GM19239 (cell line): Measurements from ENCODE around the gene PEX26.
A peak's percentile ranks its signal among the peaks of the same experiment; 100 is the strongest.
"Not testable (repeated sequence)": the region's sequence is repeated elsewhere in the genome, so short reads cannot be mapped to it uniquely, and the experiment has no call there.

ENCODE experiments used
- DNase-seq: peaks from one replicate; pipeline ENCODE4 v3.0.0; 2011; ENCODE audit warnings: low spot score; ENCODE audit not compliant: insufficient read length
- FAIRE-seq: peaks from 2 replicates; lab custom pipeline; 2011; peaks lifted over from hg19 to GRCh38; lab: Jason Lieb, UNC

PEX26 gene

DNA sequence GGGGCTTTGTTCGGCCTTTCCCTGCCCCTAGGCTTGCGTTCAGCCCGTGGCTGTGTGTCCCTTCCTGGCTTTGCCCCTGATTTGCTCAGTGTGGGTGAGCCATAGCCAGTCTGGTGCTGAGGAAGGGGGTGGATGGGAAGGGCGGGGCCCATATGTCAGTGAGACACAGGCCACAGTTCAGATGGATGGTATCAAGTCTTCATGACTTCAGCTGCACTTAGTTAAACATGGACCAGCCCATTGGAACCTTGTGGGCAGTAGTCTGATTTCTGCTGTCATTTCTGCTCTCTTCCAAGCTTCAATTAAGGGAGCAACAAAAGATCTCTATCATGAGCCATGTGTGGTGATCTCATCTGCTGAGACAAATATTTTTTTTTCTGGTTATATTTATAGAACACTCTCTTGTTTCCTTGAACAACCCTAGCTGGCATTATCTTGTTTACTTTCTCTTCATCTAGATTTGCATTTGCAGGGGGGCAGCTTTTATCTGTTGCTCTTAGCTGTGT, 21.6 kb upstream of the PEX26 start:
- no peak for DNase-seq
- FAIRE-seq: no peak

DNA sequence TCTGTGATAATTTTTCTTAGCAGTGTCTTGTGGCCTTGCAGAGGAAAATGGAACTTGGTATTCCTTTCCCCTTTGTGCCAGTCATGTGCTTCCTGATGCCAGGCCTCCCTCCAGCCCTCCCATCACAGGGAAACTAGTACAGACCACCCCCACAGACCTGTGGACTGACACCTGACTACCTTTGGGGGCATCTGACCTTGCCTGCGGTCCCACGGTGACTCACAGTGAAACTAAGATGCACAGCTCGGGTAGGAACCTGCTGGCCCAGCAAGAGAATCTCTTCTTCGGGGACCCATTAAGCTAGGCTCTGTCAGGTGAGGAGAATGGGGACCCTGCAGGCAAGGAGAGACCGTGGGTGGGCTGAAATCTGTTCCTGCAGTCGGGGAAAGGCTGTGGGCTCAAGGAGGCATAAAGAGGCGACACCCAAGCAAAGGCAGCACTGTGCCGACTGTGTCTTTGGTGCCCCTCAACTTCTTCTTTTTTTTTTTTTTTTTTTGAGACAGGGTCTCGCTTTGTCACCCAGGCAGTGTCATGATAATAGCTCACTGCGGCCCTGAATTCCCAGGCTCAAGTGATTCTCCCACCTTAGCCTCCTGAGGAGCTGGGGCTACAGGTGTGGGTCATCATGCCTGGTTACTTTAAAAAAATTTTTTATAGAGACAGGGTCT, 20.8 kb upstream of the PEX26 start:
- DNase-seq (peak; percentile 70), FAIRE-seq (peak; percentile 35)

DNA sequence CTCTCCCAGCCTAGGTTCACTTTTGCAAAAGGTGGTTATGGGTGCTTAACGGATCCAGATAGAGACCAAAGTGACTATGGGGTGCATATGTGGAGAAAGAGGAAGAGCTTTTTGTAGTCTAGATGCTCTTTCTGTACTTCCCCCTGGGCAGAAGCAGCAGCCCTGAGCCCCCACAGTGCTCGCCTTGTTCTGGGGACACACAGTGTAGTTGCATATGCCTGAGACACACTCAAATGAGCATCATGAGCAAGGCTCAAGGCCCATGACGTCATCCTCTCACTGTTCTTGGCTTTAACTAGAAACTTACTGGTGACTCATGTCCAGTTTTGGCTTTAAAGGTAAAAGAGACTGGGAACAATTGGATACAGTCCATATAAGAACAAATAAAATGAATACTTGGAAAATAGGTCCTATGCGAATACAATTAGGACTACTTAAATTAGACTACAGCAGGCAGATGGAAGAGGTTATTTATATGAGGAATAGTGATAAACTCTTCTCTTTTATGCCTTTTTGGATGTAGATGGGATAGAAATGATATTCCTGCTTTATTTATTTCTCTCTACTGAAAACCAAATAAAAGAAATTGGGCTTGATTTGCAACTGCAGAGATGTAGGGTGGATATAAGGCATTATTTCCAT, 20.1 kb upstream of the PEX26 start:
- FAIRE-seq (peak; percentile 82), DNase-seq (no peak)

DNA sequence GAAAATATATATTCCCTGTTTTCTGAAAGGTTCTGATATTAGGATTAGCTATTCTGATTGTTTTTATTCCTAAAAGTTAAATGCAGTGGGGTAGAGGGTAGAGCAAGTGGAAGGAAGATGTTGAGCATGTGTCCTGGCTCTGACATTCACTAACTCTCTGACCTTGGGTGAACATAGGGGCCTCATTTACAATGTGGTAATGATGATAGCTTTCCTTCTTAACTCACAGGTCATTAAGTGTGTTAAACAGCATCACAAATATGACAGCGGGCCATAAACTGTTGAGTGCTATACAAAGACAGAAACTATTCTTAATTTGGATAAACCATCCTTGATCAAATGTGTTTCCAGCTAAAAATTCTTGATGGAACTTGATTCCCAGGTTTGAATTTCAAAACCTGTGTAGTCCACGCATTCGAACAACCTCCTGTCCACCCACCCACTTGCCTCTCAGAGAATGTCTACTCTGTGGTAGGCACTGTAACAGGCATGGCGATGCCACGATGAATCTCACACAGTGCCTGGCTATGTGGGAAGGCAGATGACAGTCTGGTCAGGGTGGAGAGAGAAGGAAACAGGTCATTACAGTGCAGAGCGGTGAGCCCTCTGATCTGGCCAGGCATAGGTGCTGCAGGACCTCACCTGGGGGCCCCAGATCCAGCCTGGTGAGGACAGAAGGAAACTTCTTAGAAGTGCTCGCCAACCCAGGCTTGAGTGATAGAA, 19.3 kb upstream of the PEX26 start:
- FAIRE-seq (no peak), DNase-seq (no peak)

DNA sequence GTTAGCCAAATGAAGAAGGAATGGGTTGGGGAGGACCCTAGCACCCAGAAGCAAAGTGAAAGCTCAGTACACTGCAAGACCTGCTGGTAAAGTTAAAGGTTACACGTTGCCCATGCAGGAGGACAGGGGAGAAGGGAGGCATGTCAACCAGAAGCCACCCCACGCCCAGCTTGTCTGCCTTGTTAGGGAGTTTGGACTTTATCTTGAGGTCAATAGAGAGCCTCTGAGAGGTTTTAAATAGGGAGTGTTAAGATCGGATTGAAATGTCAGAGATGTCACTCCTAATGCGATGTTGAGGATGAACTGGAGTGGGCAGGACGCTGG, 18.7 kb upstream of the PEX26 start:
- DNase-seq (no peak), FAIRE-seq (no peak)

DNA sequence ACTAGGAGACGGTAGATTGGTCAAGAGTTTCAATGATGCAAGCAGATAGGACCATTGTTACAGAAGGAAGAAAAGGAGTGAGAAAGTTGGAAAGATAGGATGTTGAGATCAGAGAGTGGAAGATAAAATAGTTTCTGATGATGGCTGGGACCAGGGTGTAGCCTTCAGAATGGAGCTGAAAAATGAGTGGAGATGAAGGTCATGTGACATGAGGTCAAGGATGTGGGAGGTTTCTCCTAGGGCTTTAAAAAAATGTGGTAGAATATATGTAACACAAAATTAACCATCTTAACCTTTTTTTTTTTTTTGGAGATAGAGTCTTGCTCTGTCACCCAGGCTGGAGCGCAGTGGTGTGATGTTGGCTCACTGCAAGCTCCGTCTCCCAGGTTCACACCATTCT, 18.3 kb upstream of the PEX26 start:
- DNase-seq (no peak), FAIRE-seq (no peak)

DNA sequence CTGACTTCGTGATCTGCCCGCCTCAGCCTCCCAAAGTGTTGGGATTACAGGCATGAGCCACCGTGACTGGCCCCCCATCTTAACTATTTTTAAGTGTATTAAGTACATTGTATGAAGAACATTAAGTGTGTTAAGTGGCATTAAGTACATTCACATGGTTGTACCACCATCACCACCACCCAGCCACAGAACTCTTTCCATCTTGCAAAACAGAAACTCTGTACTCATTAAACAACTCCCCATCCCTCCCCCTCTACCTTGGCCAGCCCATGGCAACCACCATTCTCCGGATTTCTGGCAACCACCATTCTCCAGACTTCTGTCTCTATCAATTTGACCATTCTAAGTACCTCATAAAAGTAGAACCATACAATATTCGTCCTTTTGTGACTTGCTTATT, 17.8 kb upstream of the PEX26 start:
- no peak for DNase-seq
- FAIRE-seq: no peak

DNA sequence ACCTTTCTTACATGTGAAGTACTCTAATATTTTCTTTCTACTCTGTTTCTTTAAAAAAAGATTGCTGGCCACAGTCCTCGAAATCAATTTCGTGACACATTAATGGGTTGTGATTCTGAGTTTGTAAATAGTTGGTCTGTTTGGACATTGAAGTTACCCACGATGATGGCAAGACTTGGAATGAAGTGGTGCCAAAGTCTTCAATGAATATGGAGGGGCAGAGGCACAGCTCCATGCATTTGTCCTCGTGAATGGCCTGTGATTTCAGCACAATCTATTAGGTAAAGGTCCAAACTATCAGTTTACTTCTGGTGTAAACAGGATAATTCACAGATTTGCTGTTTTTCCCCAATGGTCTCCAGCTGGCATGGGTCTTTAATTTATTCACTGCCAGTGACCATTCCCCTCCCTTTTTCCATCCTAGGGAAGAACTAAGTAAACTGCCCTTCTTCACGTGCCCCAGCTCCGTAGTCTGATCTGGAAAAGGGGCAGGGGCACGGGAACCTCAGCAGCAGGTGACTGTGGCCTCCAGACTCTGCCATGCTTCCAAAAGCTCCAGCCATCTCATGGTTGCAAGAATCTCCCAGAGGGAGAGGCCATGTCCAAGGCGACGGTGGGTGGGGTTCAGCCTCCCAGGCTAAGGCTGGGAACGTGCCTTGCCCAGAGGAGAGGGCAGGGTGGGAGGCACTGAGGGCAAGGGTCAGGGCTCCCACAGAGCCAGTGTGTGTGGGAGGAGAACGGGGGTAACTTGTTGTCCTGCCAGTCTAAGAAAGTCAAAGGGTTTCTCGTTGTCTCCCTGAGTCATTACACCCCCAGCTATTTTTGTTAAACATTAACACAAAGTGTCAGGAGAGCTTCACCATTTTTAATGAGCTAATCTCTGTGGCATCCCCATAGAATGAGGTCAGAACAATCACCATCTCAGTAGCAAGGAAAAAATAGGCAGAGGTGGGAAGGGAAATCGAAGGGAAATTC, 16.9 kb upstream of the PEX26 start:
- no peak for FAIRE-seq

DNA sequence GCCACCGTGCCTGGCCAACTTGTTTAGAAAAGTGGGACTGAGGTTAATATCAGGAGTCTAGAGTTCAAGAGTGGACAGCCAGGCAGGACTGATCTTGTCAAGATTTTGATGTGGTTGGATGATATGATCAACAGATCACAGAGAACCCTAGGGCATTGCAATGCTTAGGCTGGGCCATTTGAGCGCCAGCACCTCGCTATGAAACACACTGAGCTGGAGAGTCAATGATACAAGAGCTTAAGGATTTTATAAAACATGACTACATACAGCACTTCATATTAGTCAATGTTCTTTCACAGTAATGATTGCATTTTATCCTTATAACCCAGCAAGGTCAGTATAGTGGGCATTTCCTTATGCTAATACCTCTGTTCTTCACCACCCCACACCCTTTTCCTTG, 15.4 kb upstream of the PEX26 start:
- no peak for FAIRE-seq

More for the DNA sequence above, 16.9 kb upstream of the PEX26 start:
- no peak for DNase-seq

DNA sequence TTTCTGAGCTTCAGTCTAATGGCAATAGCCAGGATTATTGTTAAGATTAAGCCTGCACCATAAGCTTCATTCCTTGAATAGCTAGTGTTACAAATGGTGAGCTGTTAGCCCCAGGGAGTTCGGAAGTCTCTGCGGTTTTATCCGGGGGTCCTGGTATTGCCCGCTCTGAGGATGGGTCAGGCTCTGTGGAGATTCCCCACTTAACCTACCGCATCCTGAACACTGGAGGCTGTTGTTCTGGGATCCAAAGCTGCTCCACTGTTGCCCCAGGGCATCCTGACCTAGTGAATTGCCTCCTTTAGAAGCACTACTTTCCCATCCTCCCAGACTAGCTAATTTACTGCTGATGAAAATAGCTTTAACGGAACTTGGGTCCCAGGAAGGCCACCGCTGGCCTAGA, 14.5 kb upstream of the PEX26 start:
- no peak for FAIRE-seq
- no peak for DNase-seq

More for the DNA sequence above, 15.4 kb upstream of the PEX26 start:
- DNase-seq: no peak

DNA sequence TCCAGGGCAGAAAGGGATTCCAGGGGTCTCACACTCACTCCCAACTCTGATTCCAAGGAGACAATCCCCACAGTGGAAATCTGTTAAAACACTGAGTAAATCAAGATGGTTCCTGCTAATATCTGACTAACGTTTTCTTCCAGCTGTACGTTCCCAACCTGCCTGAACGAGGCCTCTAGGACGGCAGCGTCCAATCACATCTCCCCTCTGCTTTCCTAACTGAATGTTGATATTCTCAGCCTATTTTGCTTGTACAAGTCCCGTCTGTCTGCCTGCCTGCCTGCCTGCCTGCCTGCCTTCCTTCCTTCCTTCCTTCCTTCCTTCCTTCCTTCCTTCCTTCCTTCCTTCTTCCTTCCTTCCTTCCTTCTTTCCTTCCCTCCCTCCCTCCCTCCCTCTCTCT, 14.1 kb upstream of the PEX26 start:
- DNase-seq, FAIRE-seq: not testable (repeated sequence)

DNA sequence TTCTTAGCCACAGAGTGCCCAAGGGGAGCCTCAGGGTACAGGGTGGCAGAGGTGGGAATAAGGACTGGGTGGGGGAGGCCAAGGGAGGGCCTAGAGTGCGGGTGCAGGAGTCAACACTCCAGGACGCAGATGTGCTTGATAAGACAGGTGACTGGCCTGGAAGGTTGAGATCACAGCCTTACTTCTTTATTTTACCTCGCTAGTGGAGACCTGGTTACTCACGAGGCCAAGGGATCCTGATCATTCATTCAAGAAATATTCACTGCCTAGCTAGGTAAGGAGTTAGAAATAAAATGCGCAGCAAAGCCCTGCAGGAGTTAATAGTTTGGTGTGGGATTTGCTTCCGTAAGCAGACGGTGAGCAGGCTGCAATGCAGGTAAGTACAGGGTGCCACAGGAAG, 13.2 kb upstream of the PEX26 start:
- FAIRE-seq (no peak), DNase-seq (no peak)

DNA sequence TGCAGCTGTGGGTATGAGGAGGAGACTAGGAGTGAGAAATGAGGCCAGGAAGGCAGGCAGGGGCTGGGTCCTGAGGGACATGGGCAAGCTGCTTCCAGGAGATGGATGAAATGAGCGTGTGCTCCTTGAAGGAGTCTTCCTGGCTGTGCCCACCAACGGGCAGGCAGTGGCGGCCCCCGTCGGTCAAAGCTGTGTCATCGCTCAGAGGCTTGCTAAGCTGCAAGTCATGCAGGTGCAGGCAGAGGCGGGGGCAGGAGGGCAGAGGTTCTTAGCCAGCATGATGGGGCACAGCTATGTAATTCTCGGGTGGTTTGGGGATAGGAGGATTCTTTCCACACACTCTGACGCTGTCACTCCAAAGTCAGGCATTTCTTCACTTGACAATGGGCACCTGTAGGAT, 12.5 kb upstream of the PEX26 start:
- no peak for FAIRE-seq
- DNase-seq: no peak

DNA sequence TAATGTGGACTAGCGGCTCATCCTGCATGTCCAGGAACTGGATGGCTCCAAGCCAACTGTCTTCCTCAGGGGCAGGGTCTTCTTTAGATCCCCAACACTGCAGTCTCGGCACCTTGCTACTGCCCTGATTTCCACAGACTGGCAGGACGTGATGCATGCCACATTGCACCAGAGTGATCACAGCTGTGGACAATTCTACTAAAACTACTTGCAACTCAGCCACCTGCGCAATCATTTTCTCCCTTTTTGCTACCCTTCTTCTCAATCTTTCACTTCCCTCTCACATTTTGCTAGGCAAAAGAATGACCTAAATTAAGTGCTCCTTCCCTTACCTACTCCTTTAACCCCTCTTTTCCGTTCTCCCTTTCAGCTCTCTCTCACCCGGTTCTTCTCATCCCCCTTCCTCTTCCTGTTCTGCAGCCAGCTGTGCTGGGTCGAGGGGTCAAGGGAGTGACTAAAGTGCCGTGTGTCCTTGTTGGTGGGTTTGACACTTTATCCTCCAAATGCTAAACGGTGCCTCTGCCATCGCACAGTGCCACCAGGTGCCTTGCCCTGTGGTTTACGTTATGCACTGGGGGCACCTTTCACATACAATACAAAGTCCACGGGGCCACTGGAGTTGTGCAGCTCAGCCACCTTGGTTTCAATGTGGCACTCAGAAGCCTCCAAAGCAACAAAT, 11.5 kb upstream of the PEX26 start:
- DNase-seq: no peak
- FAIRE-seq: peak; percentile 8

DNA sequence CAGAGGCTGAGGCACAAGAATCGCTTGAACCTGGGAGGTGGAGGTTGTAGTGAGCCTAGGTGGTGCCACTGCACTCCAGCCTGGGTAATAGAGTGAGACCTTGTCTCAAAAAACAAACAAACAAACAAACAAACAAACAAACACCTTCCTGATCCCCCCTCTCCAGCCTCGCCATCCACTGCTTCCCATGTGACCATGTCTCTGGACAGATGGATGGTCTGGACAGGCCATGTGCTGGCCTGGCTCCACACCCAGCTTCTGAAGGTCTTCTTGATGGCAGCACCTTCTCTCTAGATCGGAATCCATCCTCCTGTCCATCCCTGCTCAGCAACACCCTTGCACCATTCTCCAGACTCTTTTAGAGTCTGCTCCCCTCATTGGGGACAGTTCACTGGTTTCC, 10.7 kb upstream of the PEX26 start:
- DNase-seq (no peak), FAIRE-seq (no peak)

DNA sequence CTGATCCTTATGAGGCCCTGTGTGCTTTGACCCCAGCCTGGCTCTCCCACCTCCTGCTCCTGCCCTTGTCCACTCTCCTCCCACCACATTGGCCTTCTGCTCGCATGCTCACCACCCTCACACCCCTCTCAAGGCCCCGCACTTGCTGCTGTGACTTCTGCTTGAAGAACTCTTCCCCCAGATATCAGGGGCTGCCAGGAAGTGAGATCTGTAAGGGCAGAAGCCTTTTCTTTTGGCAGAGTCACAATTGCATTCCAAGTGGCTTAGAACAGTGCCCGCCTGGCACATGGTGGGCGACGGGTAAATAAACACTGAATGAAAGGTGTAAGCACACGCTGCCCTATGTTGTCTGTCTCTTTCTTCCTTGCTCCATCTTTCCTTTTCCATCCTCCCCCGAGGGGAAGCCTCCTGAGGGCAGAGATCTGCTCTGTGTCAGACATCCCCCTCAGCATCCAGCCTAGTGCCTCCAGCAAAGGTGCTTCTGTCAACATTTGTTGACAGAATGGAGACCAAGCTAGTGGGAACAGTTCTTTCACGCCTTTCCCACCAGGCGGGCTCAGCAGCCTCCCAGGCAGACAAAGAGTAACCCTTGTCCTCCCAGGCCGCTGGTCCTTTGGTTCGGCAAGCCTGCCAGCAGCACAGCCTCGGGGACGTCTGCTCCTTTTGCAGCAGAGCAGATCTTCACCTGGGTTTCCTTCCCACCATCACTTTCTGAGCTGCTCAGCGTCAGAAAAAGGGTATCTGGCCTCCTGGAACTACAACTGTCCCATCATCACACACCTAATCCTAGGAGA, 10.0 kb upstream of the PEX26 start:
- no peak for DNase-seq
- FAIRE-seq: no peak

DNA sequence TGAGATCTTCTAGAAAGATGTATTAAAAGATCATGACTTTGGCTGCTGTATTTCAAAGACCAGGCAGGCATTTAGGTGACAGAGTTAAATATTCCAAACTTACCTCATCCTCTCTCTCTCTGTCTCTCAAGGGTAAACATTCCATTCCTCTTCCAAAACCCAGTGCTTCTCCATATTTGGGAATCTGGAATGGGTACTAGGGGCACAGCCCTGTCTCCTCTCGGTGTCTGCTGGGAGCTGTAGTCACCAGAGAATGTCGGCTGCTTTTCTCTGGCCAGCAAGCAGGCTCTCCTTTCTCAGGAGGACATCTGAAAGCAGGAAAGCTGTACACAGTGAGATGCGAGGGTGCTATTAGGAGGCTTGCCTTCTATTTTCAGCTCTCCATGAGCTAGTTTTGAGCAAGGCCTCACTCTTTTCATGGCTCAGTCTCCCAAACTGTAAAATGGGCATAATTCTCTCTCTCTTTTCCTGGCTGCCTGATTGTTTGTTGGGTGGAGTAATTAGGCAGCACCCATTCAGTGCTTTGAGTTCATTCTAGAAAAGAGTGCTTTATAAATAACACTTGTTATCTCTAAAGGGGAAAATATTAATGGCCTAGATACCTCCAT, 9.3 kb upstream of the PEX26 start:
- FAIRE-seq (no peak), DNase-seq (no peak)

DNA sequence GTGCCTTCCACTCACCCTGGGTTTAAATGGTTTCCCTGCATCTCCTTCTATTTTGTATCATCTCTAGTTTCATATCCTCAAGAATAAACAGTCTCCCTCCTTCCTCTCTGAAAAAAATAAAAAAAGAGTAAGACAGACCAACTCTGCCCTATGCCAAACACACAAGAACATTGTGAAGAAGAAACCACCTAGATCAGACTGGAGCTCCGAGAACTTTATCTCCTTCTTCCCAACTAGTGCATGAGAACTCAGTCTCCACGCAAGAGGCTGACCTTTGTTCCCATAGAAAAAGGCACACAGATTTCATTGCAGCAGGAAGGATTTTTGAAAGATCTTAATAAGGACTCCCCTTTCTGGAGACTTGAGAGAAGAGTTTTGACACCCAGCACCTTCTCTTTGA, 8.7 kb upstream of the PEX26 start:
- no peak for FAIRE-seq
- DNase-seq: no peak

DNA sequence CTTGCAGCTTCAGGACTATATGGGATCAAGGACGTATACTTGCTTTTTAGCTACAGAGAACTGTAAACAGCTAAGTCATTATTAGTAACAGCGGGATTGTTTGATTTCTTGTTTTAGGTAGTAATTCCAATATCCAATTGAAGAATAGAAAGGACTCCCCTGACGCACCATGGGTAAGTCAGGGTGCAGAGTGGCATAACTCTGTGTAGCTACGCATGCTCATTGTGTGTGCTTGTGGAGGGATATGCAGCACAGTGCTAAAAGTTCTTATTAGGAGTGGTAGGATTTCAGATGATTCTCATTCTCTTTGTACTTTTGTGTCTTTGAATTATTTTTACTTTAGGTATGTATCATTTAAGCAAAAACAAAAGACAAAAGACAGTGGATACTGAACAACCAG, 7.7 kb upstream of the PEX26 start:
- FAIRE-seq (no peak), DNase-seq (no peak)
